Stimulated activated CD4-positive, alpha-beta T cell treated with anti-CD3 and anti-CD28 coated beads, Interleukin-15, amount 100 ng/mL, for 1 hour (primary cell): Measurements from ENCODE around the gene TDRKH.
"Not testable (repeated sequence)": the region's sequence is repeated elsewhere in the genome, so short reads cannot be mapped to it uniquely, and the experiment has no call there.

ENCODE experiments used
- DNase-seq, 2 donors: peaks; one replicate each; pipeline ENCODE4 v3.0.0-alpha.2; 2020; ENCODE audit warnings: low read depth in 1 of 2, low spot score in 1 of 2

TDRKH gene

GRCh38 chr1:151803164-151803563 is 12.9 kb upstream of the TDRKH start:
- no peak for DNase-seq

GRCh38 chr1:151802372-151802771 is 12.1 kb upstream of the TDRKH start:
- DNase-seq: no peak

GRCh38 chr1:151801846-151802245 is 11.5 kb upstream of the TDRKH start:
- no peak for DNase-seq

- DNase-seq: no peak
Measured at GRCh38 chr1:151801310-151801820, 11.1 kb upstream of the TDRKH start.

GRCh38 chr1:151800830-151801229 is 10.5 kb upstream of the TDRKH start:
- no peak for DNase-seq

- no peak for DNase-seq
Measured at GRCh38 chr1:151799179-151800022, 9.1 kb upstream of the TDRKH start.

- no peak for DNase-seq
Measured at GRCh38 chr1:151798571-151798970, 8.3 kb upstream of the TDRKH start.

GRCh38 chr1:151790940-151791651 is 796 bp upstream of the TDRKH start:
- no peak for DNase-seq

- DNase-seq: no peak
Measured at GRCh38 chr1:151787689-151788088, 2.6 kb downstream of the TDRKH start.

- no peak for DNase-seq
Measured at GRCh38 chr1:151783796-151784195, 6.5 kb downstream of the TDRKH start.

GRCh38 chr1:151782741-151783140 is 7.6 kb downstream of the TDRKH start:
- DNase-seq: no peak

- not testable (repeated sequence) for DNase-seq
Measured at GRCh38 chr1:151782026-151782425, 8.3 kb downstream of the TDRKH start.

GRCh38 chr1:151780736-151781135 is 9.6 kb downstream of the TDRKH start:
- DNase-seq: not testable (repeated sequence)

- no peak for DNase-seq
Measured at GRCh38 chr1:151779852-151780251, 10.4 kb downstream of the TDRKH start.

- no peak for DNase-seq
Measured at GRCh38 chr1:151777317-151777716, 13.0 kb downstream of the TDRKH start.

GRCh38 chr1:151776665-151777062 is 13.6 kb downstream of the TDRKH start:
- no peak for DNase-seq

GRCh38 chr1:151775894-151776664 is 14.2 kb downstream of the TDRKH start:
- DNase-seq: no peak

- no peak for DNase-seq
Measured at GRCh38 chr1:151774256-151774922, 15.9 kb downstream of the TDRKH start.

- no peak for DNase-seq
Measured at GRCh38 chr1:151773702-151774101, 16.6 kb downstream of the TDRKH start.

GRCh38 chr1:151769270-151769669 is 21.0 kb downstream of the TDRKH start:
- not testable (repeated sequence) for DNase-seq
